Activated CD4-positive, alpha-beta memory T cell treated with anti-CD3 and anti-CD28 coated beads for 36 hours (primary cell): ENCODE results near the gene FAM9B. TPM values are rescaled to one million over a fixed set of nuclear protein-coding genes. Genes with fewer than 3 reads are reported as not detected.
"Not testable (repeated sequence)": the region's sequence is repeated elsewhere in the genome, so short reads cannot be mapped to it uniquely, and the experiment has no call there.

ENCODE experiments used
- CTCF ChIA-PET: fragments of 350-600 bp; sonication (Branson Sonifier 250); formaldehyde crosslinking; loops from one replicate; lab custom pipeline; 2021; ENCODE audit warnings: antibody characterized with exemption, inconsistent platforms; lab: Charles Lee
- POLR2A ChIA-PET: fragments of 350-600 bp; sonication (Branson Sonifier 250); formaldehyde crosslinking; loops from one replicate; lab custom pipeline; 2021; ENCODE audit warnings: antibody characterized with exemption; lab: Charles Lee
- DNase-seq: peaks from one replicate; pipeline ENCODE4 v3.0.0-alpha.2; 2020
- H3K27ac Mint-ChIP-seq: one replicate; pipeline ENCODE4 v1.8.0; 2021; ENCODE audit warnings: mixed read lengths
- H3K27me3 Mint-ChIP-seq: one replicate; pipeline ENCODE4 v1.8.0; 2021; ENCODE audit warnings: mixed read lengths
- H3K36me3 Mint-ChIP-seq: one replicate; pipeline ENCODE4 v1.8.0; 2021; ENCODE audit warnings: mixed read lengths
- H3K4me1 Mint-ChIP-seq: one replicate; pipeline ENCODE4 v1.8.0; 2021; ENCODE audit warnings: low read depth, mixed read lengths
- H3K4me3 Mint-ChIP-seq: one replicate; pipeline ENCODE4 v1.8.0; 2021; ENCODE audit warnings: mild to moderate bottlenecking, mixed read lengths
- H3K9me3 Mint-ChIP-seq: one replicate; pipeline ENCODE4 v1.8.0; 2021; ENCODE audit warnings: mixed read lengths
- intact Hi-C: fragments of 100-400 bp; cut with micrococcal nuclease; formaldehyde crosslinking; loops from one replicate; pipeline ENCODE4 v1.15.1; 2023
- total RNA-seq, 2 experiments: library from RNA; stranded (reverse); gene quantifications; one replicate each; pipeline ENCODE4 v1.2.3, GENCODE V29; 2021

FAM9B gene
- total RNA-seq, 2 experiments from 2014 or later = not detected

DNA sequence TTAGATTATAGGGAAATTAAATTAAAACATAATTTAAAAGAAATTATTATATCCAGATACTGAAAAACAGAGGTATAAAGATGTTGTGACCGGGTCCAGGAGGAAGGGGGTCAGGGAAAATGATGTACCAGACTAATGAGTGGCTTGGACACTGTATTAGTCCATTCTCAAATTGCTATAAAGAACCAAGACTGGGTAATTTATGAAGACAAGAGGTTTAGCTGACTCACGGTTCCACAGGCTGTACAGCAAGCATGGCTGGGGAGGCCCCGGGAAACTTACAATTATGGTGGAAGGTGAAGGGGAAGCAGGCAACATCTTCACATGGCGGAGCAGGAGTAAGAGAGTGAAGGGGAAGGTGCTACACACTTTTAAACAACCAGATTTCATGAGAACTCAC, 3.4 kb upstream of the FAM9B start:
- Mint-ChIP-seq H3K4me1 (peaks cover 4% of the 10 kb centered on the region), H3K4me3 (no peak overlapping the region), H3K27me3 (no peaks in the 10 kb centered on the region), H3K9me3 (no peaks in the 10 kb centered on the region), H3K36me3 (no peaks in the 10 kb centered on the region), H3K27ac (no peak overlapping the region)
- POLR2A ChIA-PET = no interaction called here
- no peak for DNase-seq
- CTCF ChIA-PET = no interaction called here
- intact Hi-C loops = no loop called here

DNA sequence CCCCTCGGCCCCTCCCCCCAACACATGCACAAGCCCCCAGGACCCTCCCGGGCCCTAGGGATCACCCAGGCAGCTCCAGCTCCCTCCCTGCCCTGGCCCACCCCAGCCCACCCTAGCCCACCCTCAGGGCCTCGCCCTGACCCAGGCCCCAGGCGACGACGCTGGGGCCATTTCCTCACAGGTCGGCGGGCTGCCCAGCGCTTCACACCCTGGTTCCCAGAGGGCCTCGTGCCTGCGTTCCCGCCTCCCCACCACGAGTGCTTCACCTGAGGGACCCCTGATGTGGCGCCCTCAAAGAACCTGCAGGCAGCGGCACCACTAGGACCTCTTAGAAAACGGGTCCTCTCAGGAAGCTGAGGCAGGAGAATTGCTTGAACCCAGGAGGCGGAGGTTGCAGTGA, 341 bp downstream of the FAM9B start:
- H3K4me1 Mint-ChIP-seq = peaks cover 4% of the 10 kb centered on the region
- intact Hi-C loops = no loop called here
- H3K4me3 Mint-ChIP-seq = no peak overlapping the region
- ChIA-PET POLR2A (no interaction called here), CTCF (no interaction called here)
- H3K9me3 Mint-ChIP-seq = no peaks in the 10 kb centered on the region
- H3K36me3 Mint-ChIP-seq = no peaks in the 10 kb centered on the region
- H3K27ac Mint-ChIP-seq = no peak overlapping the region
- DNase-seq = no peak
- H3K27me3 Mint-ChIP-seq = no peaks in the 10 kb centered on the region

DNA sequence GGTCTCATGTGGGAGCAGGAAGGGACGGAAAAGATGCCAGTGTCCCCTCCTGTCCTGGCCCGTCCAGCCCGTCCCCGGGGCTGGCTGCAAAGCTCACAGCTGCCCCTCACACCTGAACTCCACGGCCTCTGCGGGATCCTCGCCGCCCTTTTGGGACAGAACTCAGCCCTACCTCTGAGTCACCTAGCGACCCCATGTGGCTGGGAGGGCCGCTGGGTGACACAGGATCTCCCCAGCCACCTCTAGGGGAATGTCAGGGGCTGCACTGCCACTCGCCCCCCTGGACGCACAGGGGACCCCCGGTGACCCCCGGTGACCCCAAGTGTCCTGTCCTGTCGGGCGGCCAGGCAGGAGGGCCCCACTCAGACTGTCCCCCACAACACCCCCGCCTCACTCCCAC, 748 bp downstream of the FAM9B start:
- CTCF ChIA-PET = no interaction called here
- no peaks in the 10 kb centered on the region for H3K9me3 Mint-ChIP-seq

DNA sequence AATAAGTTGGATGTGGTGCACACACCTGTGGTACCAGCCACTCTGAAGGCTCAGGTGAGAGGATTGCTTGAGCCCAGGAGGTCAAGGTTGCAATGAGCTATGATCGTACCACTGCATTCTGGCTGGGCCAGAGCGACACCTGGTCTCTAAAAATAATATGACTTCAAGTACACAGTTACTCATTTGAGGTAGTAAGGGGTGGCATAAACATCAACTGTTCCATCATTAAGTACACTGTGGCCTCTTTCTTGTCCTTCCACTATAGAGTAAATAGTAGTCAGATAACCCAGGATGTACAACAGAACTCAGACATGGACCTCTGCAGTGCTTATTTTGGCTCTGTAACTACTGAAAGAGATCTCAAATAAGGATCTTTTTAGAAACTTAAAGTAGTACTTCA, 10.6 kb downstream of the FAM9B start:
- intact Hi-C loops = no loop called here
- no peaks in the 10 kb centered on the region for H3K36me3 Mint-ChIP-seq
- H3K4me1 Mint-ChIP-seq = no peaks in the 10 kb centered on the region
- H3K27ac Mint-ChIP-seq = no peak overlapping the region
- ChIA-PET CTCF (no interaction called here), POLR2A (no interaction called here)
- peaks cover 3% of the 10 kb centered on the region for H3K27me3 Mint-ChIP-seq
- DNase-seq = no peak
- H3K4me3 Mint-ChIP-seq = no peak overlapping the region
- H3K9me3 Mint-ChIP-seq = no peaks in the 10 kb centered on the region

More for the DNA sequence above, 748 bp downstream of the FAM9B start:
- POLR2A ChIA-PET = no interaction called here
- DNase-seq = no peak
- H3K36me3 Mint-ChIP-seq = no peaks in the 10 kb centered on the region
- intact Hi-C loops = no loop called here
- no peak overlapping the region for H3K27ac Mint-ChIP-seq
- peaks cover 4% of the 10 kb centered on the region for H3K4me1 Mint-ChIP-seq
- no peak overlapping the region for H3K4me3 Mint-ChIP-seq
- H3K27me3 Mint-ChIP-seq = peaks cover 2% of the 10 kb centered on the region

DNA sequence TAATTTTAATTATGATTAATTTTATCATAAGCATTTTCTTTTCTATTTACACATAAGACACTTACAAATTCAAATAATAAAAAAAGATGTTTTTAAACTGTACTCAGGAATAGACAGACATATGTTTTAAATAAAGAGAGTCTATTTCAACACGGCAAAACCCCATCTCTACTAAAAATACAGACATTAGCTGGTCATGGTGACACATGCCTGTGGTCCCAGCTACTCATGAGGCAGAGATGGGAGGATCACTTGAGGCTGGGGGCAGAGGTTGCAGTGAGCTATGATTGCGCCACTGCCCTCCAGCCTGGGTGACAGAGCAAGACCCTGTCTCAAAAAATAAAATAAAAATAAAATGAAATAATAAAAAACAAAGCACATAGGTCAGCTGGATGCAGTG, 14.8 kb downstream of the FAM9B start:
- DNase-seq = no peak
- Mint-ChIP-seq H3K9me3 (no peaks in the 10 kb centered on the region), H3K27me3 (no peaks in the 10 kb centered on the region), H3K36me3 (no peaks in the 10 kb centered on the region), H3K4me3 (no peak overlapping the region), H3K4me1 (no peaks in the 10 kb centered on the region), H3K27ac (no peak overlapping the region)
- CTCF ChIA-PET = no interaction called here
- intact Hi-C loops = no loop called here
- POLR2A ChIA-PET = no interaction called here

DNA sequence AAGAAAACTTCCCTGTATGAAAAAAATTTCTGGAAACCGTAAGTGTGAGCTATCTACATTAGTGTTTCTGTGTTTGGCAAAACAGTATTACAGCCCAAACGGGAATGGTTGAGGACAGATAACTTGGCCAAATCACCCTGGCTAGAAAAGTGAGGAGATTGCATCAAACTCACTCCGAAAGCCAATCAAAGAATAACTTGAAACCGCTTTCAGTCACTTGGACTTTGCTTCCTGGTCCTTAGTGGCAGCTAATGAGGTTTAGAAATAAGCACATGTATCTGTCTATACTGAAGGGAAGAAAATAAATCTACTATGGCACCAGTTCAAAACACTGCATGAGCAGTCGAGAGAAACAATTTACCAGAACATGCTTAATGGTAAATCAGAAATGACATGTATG, 15.6 kb downstream of the FAM9B start:
- not testable (repeated sequence) for DNase-seq, H3K4me1 Mint-ChIP-seq

DNA sequence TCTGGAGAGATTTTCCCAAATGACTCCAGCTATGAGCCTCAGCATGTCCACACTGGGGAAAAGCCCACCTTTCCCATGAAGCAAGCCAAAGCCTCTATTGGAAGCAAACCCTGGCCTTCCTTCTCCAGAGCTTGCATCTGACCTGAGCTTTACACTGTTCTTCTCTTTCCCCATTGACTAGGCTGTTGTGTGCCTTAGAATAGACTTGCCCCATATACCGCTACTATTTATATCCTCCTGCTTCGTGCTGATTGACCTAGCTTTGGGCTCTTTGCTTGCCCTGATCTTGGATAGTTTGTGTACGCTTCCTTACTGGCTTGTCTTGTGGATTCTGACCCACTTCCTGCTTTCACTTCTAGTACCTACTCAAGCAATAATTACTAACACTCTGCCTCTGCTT, 30.9 kb downstream of the FAM9B start:
- ChIA-PET CTCF (no interaction called here), POLR2A (no interaction called here)
- Mint-ChIP-seq H3K27ac (no peak overlapping the region), H3K4me1 (peaks cover 21% of the 10 kb centered on the region), H3K27me3 (no peaks in the 10 kb centered on the region), H3K4me3 (no peak overlapping the region), H3K9me3 (no peaks in the 10 kb centered on the region), H3K36me3 (no peaks in the 10 kb centered on the region)
- intact Hi-C loops = loop anchor here (10.0 kb wide), 1 partner anchor 162 kb away; no protein-coding TSS in a partner anchor
- no peak for DNase-seq

More for the DNA sequence above, 15.6 kb downstream of the FAM9B start:
- H3K9me3 Mint-ChIP-seq, POLR2A ChIA-PET, H3K27ac Mint-ChIP-seq, H3K36me3 Mint-ChIP-seq, H3K27me3 Mint-ChIP-seq, H3K4me3 Mint-ChIP-seq, CTCF ChIA-PET, intact Hi-C loops: not testable (repeated sequence)

DNA sequence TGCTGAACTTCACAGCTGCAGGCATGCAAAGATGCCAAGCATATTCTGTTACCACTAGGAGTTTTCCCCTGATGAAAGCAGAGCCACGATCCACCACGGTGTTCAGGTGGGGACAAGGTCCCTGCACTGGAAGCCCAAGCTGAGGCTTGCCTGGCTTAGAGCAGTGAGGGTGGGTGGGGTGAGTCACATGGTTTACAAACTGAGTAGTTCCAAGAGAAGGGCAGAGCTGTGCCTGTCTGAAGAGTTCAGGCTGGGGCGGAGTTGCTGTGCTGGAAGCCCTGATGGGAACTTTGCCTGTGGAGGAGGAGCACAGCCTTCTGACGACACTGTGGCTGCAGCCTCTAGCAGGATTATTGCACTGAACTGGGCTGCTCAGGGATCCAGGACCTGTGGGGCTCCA, 45.5 kb downstream of the FAM9B start:
- CTCF ChIA-PET = interaction anchor here (1.7 kb wide), 1 partner anchor 325 kb away, joined by 4 read pairs; no protein-coding TSS in a partner anchor
- H3K27ac Mint-ChIP-seq = no peak overlapping the region

DNA sequence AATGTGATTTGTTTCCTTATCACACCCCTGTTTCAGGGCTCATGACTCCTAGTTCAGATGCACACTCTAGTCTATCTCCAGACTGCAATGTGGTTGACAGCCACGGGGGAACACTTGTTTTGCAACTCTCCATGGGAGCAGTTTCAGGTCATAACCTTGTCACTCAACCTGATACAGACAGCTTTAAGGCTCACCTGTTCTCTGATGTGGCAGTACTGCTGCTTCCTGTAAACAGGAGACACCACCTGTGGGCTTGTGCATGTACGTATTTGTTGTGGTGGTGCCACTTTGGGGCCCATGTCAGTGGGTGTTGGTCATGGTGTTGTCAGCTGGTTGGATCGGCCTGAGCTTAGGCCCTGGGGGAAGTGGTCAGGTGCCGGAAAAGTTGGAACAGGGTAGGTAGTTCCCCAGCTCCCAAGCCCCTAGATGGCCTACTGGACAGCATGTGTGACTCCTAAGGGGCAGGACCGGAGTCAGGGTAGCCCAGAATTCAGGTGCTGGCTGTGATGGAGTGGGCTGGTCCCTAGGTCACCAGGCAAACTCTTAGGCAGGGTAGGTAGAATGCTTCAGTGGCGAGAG, 46.2 kb downstream of the FAM9B start:
- Mint-ChIP-seq H3K27me3 (no peaks in the 10 kb centered on the region), H3K9me3 (no peaks in the 10 kb centered on the region), H3K36me3 (no peaks in the 10 kb centered on the region), H3K27ac (no peak overlapping the region), H3K4me1 (peaks cover 20% of the 10 kb centered on the region), H3K4me3 (no peak overlapping the region)
- intact Hi-C loops = loop anchor here (10.0 kb wide), 2 partner anchors 87 to 477 kb away; partner anchors contain the start of gene TBL1X
- CTCF ChIA-PET = interaction anchor here (1.7 kb wide), 1 partner anchor 325 kb away, joined by 4 read pairs; no protein-coding TSS in a partner anchor
- peak; percentile 37 for DNase-seq
- POLR2A ChIA-PET = no interaction called here

More for the DNA sequence above, 45.5 kb downstream of the FAM9B start:
- no peak overlapping the region for H3K4me3 Mint-ChIP-seq
- intact Hi-C loops = loop anchor here (10.0 kb wide), 2 partner anchors 86 to 476 kb away; partner anchors contain the start of gene TBL1X
- H3K9me3 Mint-ChIP-seq = no peaks in the 10 kb centered on the region
- H3K4me1 Mint-ChIP-seq = peaks cover 20% of the 10 kb centered on the region
- POLR2A ChIA-PET = no interaction called here
- DNase-seq = peak; percentile 46
- no peaks in the 10 kb centered on the region for H3K36me3 Mint-ChIP-seq
- H3K27me3 Mint-ChIP-seq = no peaks in the 10 kb centered on the region

DNA sequence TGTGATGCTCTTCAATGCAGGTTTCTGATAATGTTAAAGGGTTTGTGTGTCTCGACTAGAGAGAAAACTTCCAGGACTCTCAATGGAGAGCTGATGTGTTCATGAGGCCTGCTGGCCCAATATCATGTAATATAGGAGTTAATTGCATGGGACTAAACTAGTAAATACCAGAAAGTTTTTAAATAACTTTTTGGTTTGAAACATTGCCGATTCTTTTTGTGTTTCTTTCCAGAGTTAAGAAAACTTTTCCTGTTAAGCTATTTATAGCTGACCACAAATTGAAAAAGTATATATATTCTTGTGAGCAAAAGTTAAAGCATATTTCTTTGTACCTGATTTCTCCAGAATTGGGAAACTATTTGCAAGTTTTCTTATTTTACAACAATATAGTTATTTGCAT, 49.7 kb downstream of the FAM9B start:
- ChIA-PET CTCF (no interaction called here), POLR2A (no interaction called here)
- H3K4me3 Mint-ChIP-seq = no peak overlapping the region

DNA sequence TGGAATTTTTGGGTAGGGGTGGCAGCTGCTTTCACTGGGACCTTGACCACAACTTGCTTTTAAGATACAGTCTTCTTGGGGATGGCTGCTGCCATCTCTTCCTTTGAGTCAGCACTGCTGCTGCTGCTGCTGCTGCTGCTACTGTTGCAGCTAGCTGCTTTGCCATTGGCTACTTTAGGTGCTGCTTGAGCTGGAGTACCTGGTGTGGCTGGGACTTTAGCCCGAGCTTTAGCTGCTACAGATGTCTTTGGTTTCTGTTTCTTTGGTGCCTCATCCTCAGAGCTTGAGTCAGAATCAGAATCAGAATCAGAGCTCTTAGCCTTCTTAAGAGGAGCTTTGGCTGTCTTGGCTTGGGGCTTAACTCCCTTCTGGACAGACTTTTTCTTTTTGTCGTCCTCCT, 52.2 kb downstream of the FAM9B start:
- intact Hi-C loops = loop anchor here (10.0 kb wide), 2 partner anchors 93 to 483 kb away; partner anchors contain the start of gene TBL1X
- Mint-ChIP-seq H3K4me1 (peaks cover 23% of the 10 kb centered on the region), H3K27me3 (no peaks in the 10 kb centered on the region), H3K36me3 (no peaks in the 10 kb centered on the region), H3K4me3 (no peak overlapping the region), H3K9me3 (no peaks in the 10 kb centered on the region), H3K27ac (no peak overlapping the region)
- peak; percentile 54 for DNase-seq
- ChIA-PET CTCF (no interaction called here), POLR2A (interaction anchor here (1.0 kb wide), 1 partner anchor 184 kb away, joined by 3 read pairs; no protein-coding TSS in a partner anchor)

More for the DNA sequence above, 49.7 kb downstream of the FAM9B start:
- Mint-ChIP-seq H3K4me1 (peaks cover 38% of the 10 kb centered on the region), H3K36me3 (no peaks in the 10 kb centered on the region), H3K27ac (no peak overlapping the region), H3K27me3 (no peaks in the 10 kb centered on the region), H3K9me3 (no peaks in the 10 kb centered on the region)
- DNase-seq = no peak
- intact Hi-C loops = loop anchor here (10.0 kb wide), 2 partner anchors 91 to 481 kb away; partner anchors contain the start of gene TBL1X

DNA sequence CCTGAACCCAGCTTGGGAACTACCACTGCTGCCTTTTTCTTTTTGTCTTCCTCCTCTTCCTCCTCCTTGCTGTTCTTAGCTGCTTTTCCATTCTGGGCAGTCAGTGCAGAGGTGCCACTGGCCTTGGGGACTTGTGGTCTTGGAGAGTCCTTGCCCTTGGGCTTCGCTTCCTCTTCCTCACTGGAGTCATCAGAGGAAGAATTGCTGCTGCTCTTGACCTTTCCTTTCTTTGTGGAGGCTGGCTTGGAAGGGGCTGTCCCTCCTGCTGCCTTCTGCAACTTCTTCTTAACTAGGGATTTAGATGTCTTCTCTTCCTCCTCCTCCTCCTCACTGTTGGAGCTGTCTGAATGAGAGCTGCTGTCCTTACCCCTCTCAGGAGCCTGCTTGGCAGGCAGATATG, 53.2 kb downstream of the FAM9B start:
- Mint-ChIP-seq H3K27me3 (no peaks in the 10 kb centered on the region), H3K27ac (no peak overlapping the region), H3K4me1 (peaks cover 18% of the 10 kb centered on the region), H3K36me3 (no peaks in the 10 kb centered on the region), H3K4me3 (no peak overlapping the region), H3K9me3 (no peaks in the 10 kb centered on the region)
- no peak for DNase-seq
- CTCF ChIA-PET = interaction anchor here (1.1 kb wide), 1 partner anchor 332 kb away, joined by 3 read pairs; no protein-coding TSS in a partner anchor
- intact Hi-C loops = loop anchor here (1.0 to 10.0 kb wide), 3 partner anchors 15 to 484 kb away; partner anchors contain the start of gene TBL1X
- POLR2A ChIA-PET = no interaction called here
